ENCODE results near the gene LPP.

LPP gene

DNA sequence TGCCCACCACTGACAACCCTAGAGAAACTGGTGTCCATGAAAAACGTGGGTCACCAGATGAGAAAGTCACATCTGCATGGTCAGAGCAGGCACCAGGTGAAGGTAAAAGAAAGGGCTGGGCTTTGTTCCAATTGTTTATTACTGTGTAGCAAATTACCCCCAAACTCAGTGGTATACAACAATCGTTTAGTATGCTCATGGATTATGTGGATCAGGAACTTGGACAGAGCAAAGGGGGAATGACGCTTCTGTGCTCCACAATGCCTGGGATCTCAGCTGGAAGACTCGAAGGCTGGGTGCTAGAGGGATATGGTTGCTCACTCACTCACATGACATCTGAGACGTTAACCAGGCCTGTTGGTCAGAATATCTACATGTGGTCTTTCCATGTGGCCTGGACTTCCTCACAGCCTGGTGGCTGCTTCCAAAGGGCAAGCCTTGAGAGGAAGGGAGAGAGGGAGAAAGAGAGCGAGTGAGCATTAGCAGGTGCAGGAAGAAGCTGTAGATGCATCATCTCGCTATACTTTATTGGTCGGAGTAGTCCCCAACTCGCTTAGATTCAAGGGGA is 44.9 kb downstream of the LPP start:
- no peak for DNase-seq

DNA sequence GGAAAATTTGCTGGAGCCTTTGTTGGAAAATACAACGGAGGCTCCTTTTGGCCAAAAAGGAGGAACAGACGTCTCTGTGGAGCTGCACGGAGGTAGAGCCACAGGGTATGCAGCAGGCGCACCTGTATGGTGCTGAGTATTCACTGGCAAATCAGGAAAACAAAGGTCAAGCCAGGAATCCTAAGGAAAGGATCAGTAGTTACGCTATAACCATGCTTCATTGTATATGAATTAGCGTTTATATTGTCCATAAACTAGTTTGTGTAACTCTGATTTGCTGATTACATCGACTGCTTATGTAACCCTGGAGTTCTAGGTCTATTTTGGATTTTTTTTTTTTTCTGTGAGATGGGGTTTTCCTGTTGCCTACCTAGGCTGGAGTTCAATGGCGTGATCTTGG is 45.4 kb downstream of the LPP start:
- no peak for DNase-seq

DNA sequence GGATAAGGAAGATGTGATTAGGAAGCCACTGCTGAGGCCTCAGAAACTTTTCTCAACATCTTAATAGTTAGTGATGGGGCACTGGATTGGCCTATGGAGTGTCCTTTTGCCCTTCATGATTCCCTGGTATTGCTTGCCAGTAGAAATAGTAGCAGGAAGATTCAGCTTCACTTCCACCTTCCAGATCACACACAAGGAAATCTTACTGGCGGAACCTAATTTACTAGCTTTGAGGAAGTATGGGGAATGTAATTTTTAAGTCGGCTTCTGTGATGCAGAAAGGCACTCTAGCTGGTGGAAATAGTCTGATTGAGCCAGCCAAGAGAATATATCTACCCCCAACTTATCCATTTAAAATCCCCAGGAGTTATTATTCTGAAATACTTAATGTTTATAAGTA is 46.5 kb downstream of the LPP start:
- no peak for DNase-seq

DNA sequence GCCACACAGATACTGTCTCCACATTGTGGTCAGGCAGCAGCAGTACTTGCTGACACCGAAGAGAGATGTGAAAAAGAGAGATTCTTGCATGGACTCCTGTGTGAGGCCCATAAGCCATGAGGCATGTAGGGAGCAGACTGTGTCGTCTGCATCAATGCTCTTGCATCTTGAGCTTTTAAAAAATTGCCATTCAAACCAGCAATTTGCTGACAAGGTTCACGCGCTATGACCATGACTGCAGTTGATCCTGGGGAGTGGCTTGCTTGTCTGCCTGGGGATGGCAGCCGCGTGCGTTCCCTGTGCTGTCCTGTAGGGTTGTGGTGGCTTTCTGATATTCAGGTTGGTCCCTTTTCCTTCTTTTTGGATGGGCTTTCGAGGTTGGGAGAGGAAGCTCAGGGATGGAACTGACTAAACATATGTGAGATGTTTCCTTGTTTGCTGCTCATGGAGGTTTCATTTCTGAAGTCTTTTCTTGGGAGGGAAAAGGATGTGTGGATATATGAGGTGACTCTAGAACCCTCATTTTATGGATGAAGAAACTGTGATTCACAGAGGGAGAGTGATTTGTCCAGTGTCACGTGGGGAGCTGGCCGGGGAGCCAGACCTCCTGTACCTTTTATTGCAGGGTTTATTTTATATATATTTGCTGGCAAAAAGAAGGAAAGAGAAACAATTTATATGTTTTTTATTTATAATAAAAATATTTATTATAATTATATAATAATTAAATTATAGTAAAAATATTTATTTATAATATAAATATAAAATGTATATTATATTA is 48.6 kb downstream of the LPP start:
- no peak for DNase-seq

DNA sequence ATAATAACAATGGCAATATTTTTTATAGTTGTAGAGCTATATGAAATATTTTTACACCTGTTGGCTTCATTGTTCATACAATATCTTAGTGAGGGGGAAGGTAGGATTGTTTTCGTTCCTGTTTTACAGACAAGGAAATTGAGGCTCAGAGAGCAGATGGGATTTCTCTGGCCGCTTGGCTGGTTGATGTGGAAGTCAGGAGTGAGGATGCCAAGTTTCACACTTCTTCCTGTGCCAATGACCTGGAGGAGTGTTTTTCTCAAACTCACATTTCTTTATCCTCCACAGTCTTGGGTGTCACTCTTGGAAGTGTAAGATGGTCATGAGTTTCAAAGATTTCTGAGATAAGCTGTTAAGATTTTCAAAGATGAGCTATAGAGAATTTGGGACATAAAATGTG is 50.6 kb downstream of the LPP start:
- no peak for DNase-seq

GRCh38 chr3:188205992-188206416 is 52.0 kb downstream of the LPP start:
- DNase-seq = no peak

DNA sequence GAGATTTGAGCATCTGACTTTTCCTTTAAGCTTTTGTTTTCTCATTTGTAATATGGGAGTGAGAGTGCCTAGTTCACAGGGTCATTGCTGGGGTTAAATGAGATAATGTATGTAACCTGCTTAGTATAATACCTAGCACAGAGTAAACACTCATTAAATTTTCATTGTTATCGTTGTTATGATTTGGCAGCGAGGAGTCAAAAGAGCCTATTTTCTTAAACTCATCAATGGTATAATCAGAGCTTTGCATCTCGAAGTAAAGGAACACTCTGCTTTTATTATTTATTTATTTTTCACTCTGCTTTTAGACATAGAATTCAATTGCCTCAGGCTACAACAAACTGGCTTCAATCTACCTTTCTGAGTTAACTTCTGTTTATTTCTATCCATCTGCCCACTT is 52.8 kb downstream of the LPP start:
- DNase-seq = no peak

GRCh38 chr3:188207941-188208515 is 54.1 kb downstream of the LPP start:
- no peak for DNase-seq

DNA sequence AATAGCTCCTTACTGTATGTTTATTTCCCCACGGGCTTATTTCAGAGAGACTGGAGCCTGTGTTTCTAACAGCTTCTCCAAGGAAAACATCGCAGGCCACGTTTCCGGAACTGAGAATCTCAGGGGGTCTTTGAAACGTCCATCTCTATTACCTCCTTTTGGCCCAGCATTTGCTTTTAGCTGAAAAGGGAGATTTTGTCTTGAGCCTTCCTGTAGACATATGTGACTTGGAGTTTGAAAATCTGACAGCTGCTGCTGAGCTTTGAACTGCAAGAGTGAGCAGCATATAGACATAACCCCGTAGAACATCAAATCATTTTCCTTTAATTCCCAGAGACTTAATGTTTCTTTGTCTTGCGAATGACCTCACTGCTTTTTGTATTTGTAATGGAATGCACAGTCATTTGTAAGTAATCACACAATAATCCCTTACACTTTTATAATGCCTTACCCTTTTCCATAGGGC is 54.6 kb downstream of the LPP start:
- DNase-seq = no peak

GRCh38 chr3:188209034-188209433 is 55.1 kb downstream of the LPP start:
- no peak for DNase-seq

DNA sequence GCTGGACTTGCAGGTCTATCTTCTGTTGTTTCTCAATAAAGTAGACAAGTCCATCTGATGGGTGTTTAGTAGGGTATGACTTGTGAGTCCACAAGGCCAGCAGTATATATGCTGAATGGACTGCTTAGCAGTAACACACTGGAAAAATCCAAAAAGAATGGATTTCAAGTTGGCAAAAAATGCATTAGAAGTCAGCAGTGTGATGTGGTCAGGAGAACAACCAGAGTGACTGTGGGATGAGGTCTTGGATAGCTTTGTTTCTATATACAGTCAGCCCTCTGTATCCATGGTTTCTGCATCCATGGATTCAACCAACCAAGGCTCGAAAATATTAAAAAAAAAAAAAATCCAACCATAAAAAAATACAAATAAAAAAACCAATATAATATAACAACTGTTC is 55.8 kb downstream of the LPP start:
- no peak for DNase-seq

DNA sequence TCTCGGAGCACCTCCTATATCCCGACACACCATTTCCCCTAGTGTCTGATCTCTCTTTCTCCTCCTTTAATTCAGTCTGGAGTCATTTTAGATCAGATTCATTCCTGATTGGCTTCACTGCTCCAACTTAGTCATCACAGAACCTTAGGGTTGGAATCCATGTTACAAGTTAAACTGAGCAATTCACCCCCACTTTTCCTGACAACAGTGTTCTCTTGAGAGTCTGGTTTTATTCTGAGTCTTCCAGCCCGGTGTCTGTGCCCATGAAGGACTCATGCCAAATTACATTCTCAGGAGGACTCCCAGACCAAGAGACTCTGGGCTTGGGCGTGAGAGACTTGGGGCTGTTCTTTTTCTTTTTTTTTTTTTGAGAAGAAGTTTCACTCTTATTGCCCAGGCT is 57.5 kb downstream of the LPP start:
- no peak for DNase-seq

- DNase-seq = no peak
These were observed 58.5 kb downstream of the LPP start for GRCh38 chr3:188212308-188212969.

- DNase-seq = peak; percentile 10
These were observed 60.5 kb downstream of the LPP start for GRCh38 chr3:188214442-188214841.

DNA sequence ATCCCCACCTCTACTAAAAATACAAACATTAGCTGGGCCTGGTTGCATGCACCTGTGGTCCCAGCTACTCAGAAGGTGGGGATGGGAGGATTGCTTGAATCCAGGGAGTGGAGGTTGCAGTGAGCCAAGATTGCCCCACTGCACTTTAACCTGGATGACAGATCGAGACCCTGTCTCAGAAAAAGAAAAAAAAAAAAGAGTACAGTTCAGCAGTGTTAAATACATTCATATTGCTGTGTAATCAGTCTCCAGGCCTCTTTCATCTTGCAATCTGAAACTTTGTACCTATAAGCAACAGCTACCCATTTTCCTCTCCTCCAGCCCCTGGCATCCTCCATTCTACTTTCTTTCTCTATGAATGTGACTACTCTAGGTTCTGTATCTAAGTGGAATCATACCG is 61.2 kb downstream of the LPP start:
- no peak for DNase-seq

DNA sequence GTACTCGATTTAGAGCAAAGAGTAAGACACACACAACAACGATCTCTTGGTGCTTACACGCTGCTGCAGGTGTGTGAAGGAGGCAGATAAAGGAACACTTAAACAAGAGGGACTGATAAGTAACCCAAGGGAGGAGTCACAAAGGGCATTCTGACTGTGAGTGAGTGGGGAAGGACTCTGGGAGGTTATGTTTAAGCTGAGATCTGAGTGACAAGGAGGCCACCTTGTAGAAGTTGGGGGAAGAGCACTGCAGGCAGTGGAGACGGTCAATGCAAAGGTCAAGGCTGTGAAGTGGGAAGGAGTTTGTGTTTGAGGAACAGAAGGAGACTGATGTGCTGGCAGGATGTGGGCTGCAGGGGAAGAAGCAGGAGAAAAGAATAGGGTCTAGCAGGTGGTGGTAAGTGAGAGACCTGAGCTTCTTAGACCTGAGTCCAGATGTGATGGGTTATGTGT is 63.1 kb downstream of the LPP start:
- DNase-seq = no peak

DNA sequence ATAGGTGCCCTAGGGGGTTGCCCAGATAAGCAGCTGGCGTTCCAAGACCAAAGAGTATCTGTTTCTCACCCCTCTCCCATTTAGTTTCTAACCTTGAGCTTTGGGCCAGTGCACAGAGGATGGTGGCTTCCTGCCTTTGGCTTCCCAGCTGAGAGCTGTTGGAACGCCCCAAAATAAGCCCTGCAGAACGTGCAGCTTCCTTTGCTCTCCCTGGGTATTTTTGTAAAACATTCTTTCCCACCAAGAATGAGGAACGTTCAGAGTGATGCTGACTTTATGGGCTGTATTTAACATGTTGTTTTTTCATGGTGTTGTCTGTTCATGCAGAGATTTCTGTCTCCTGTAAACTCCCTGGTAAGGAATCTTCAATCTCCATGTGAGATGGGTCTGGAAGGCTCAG is 63.8 kb downstream of the LPP start:
- DNase-seq = no peak

DNA sequence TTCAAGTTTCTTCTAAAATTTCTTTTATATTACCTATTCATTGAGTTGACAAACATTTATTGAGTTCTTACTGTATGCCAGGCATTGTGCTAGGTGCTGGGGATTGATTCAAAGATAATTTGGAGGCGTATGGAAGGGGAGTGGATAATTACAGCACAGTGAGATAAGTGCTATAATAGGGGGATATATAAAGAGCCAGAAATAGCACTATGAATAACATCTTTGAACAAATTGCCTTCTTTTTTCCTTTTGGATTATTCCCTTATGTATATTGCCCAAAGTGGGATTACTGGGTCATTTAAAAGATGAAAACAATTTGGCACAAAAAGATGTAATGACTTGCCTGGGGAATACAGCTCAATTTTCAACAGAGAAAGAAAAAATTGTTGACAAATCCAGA is 64.6 kb downstream of the LPP start:
- no peak for DNase-seq

GRCh38 chr3:188219147-188219546 is 65.2 kb downstream of the LPP start:
- no peak for DNase-seq

DNA sequence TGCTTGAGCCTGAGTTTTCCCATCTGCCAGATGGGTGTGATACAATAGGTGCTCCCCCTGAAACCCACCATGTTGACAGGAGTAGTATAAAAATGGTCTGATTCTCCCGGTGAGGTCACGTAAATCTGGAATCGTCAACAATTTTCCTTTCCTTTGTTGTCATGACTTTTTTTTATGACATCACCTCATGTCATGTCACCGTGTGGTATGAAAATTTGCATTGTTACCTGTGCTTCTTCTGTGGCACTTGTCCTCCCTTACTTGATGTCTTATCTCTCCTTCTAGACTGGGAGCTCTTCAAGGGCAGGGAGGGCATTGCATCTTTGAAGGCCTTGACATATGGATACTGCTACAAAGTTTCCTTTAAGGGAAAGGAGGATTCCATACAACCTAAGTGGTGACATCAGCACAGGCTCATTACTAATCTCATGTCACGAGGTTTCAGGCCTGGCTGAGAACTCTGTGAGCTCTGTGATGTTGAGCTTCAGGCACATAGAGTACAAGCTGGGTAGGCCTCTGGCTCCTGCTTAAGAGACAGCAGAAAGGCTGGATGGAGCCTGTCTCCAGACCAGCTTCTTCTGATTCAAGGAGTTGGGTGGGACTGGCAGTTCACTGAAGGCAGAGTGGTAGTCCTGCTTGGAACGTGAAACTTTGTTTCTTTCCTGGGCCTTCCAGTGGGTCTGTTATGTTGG is 66.3 kb downstream of the LPP start:
- DNase-seq = no peak

- DNase-seq = no peak
These were observed 67.2 kb downstream of the LPP start for GRCh38 chr3:188220988-188221818.

- no peak for DNase-seq
These were observed 70.0 kb downstream of the LPP start for GRCh38 chr3:188223936-188224335.
